DMS53 treated with DMSO at 0.1 percent for 48 hours (cell line): Measurements from ENCODE around the gene CORO2B.

ENCODE experiments used
- DNase-seq: peaks from one replicate; lab custom pipeline; 2025; ENCODE audit not compliant: unreplicated experiment; lab: John Stamatoyannopoulos, UW

The CORO2B gene

GRCh38 chr15:68589783-68590710 is 11.3 kb downstream of the CORO2B start:
- no peak for DNase-seq

GRCh38 chr15:68590721-68591389 is 12.1 kb downstream of the CORO2B start:
- DNase-seq: no peak

DNA sequence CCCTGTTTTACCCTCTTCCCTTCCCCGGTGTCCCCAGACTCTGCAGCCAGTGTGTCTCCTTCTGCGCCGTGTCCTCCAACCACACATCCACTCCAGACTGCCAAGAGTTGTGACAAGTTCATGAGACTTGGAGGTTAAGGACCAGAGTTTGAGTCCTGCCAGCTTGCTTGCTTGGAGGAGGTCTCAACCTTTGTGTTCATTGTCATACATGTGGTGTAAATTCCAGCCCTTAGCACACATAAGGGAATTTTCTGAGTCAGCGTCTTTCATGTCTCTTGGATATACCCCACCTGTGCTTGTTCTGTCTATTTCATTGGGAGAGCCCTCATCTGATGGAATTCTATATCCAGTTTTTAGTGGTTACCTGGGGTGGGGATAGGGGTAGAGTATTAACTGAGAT is 13.3 kb downstream of the CORO2B start:
- no peak for DNase-seq

- no peak for DNase-seq
Measured at GRCh38 chr15:68592544-68592943, 13.8 kb downstream of the CORO2B start.

DNA sequence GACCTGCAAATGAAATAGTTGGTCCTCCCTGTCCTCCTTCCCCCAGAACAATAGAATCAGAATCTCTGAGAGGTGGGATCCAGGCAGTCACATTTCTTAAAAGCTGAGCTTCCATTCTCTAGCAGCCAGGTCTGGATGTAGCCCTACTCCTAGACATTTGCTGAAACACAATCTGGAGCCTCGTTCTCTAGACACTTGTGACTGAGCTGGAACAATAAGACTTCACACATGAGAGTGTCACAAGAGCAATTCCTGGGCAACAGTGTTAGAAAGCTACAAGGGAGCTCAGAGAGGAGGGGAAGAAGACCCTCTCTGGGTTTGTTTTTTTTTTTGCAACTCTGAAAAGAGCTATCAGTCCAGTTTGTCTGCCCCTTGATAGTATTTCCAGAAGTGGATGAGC is 14.5 kb downstream of the CORO2B start:
- DNase-seq: no peak

DNA sequence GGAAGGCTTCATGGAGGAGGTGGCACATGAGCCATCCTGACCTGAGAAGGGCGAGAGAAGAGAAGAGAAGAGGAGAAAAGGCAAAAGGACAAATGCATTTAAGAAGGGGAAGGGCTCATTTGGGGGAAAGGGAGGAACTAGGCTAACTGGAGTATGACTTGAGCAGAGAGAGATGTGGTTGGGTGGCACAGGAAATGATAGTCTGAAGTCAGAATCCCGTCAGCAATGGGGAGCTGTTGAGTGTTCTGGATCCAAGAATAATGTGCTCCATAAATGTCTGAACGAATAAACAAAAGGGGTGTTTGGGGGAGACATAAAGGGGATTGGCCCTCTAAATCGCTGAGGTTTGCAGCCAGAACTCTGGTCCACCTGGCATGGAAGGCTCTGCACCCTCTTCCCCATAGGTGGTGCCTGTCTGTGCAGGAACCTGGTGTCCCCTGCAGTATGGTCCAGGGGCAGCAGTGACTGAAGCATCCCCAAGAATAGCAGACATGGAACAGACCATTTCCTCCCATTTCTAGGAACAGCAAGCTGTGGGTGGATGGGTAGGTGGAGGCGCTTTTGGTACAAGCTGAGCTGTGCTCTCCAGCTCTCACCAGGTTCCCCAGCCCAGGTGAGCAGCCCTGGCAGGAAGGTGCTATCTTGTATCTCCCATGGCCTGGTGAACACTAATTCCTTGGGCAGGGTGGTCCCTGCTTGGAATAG is 15.2 kb downstream of the CORO2B start:
- DNase-seq: no peak

DNA sequence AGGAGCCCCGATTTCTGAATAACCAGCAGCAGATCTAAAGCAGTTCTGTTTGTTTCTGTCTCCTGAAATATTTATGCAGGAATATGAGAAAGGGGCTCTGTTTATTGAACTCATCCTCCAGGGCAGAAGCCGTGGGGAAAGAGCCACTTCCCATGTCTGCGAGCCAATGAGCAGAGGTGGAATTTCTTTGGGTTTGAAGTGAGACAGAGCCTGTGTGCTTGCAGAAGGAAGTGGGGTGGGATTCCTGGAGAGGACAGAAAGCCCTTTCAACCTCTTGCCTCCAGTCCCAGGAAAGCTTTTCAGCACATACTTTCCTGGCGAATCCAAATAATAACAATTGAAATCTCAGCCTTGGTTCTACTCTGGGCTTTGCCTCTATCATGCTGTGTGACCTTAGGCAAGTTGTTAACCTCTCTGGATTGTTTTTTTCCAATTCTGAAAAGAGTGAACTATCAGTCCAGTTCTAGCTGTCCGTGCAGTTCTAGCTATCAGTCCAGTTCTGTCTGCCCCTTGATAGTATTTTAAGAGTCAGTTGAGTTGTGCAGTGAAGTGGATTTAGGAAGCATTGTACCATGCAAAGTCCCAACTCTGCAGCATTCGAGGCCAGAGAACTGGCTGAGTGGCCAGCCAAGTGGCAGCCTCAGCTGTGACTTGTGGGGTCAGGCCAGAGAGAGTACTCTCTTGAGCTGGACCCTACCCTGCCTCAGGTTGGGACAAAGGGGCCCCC is 15.9 kb downstream of the CORO2B start:
- DNase-seq: no peak

DNA sequence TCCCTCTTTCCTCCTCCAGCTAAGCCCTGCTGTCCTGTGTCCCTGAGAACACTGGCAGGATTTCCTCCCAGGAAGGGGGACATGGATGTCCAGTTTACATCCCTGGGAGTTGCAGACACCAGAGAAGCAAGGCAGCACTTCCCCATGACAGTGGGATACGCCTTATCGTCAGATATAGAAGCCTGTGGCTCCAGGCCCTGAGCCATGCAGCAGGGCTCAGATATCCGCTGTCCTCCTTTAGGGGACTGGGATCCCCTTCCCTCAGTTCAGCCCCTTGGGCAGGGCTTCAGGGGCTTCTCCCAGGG is 16.4 kb downstream of the CORO2B start:
- no peak for DNase-seq

DNA sequence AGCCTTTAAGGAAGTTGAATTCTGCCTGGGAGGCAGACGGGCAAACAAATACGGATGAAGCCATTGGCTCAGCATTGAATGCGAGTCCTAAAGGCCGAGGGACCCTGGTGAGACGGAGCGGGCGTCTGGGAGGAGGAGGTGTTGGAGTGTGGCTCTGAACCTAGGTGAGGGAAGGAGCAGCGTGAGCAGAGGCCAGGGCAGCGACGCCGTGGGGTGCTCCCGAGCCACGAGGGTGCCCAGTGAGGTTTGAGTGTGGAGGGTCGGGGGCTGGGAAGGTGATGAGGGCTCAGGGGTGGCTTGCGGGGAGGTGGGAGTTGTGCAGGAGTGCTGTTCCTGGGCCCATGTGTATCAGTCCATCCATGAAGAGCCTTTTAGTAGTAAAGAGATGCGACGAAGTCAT is 17.0 kb downstream of the CORO2B start:
- DNase-seq: no peak

GRCh38 chr15:68596691-68597090 is 17.9 kb downstream of the CORO2B start:
- DNase-seq: no peak

GRCh38 chr15:68597581-68597980 is 18.8 kb downstream of the CORO2B start:
- no peak for DNase-seq

DNA sequence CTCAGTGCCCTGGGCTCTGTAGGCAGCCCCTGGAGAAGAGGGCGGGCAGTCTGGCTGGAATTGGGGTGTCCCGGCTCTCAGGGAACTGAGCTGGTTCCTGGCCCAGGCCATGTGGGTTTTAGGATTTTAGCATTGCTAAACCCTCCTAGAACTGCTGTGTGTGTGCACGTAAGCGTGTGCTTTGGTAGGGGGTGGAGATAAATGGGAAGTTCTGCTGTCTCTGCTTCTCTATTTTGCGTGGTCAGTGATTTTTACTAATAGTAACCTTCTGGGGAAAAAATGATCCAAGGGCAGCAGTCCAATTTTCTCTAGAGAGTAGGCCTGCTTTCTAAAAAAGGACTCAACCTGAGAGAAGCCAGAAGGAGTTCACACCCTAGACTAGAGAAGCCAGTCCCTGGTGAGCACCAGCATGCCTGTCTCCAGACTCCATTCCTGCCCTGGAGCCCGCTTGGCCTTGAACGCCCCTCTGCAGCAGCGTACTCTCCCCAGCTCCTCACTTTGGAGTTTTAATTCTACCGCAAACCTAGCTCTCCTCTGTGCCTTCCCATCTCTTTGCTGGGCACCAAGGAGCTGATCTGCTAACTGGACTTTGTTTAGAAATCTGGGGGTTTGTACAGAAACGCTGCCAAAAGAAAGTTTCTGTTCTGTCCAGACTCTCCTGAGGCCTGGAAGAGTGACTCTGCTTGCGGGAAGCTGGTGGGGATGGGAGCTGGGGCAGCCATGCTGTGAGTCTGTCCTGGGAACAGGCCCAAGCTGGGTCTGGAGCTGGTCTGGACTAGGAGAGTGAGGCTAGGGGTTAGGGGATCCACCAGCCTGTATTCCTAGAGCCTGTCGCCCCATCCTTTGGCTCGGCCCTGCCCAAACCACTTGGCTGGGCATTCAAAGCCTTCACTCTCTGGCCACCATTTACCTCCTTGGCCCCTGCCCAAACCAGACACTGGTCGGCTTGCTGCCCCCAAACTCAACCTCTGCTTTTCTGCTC is 19.7 kb downstream of the CORO2B start:
- DNase-seq: no peak

- DNase-seq: no peak
Measured at GRCh38 chr15:68599153-68599545, 20.4 kb downstream of the CORO2B start.

GRCh38 chr15:68599560-68600071 is 20.8 kb downstream of the CORO2B start:
- no peak for DNase-seq

DNA sequence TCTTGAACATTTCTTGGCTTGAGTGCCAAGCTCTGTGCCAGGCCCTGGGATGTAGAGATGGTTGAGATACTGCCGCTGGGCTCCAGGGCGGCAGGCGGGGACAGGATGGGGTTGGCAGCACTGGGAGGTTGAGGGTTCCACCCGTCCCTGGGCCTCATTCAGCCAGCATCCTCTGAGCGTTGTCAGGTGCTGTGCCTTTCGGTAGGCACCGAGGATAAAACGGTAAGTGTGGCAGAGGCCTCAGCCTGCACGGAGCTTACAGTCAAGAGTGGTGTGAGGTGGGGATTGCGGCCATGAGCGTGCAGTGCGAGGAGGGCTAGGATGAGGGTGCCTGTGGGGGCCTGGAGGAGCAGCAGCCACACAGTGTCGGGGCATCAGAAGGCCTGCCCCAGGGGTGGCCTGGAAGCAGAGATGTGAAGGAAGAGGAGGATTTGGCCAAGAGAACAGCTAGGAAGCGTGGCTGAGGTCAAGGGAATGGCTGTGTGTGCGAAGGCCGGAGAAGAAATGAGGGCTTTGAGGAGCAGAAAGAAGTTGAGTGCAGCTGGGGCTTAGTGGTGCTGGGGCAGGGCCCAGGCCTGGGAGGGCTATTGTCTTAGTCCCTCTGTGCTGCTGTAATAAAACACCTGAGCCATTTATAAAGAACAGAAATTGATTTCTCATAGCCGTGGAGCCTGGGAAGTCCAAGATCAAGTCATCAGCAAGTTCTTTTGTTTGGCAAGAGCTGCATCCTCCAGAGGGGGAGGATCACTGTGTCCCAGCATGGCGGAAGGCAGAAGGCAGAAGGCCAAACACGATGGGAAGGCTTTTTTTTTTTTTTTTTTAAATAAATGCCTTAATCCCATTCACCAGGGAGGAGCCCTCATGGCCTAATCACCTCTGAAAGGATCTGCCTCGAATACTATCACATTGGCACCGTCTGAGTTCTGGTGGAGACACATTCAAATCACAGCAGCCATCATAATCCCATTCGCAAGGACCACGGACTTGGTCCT is 22.7 kb downstream of the CORO2B start:
- no peak for DNase-seq

DNA sequence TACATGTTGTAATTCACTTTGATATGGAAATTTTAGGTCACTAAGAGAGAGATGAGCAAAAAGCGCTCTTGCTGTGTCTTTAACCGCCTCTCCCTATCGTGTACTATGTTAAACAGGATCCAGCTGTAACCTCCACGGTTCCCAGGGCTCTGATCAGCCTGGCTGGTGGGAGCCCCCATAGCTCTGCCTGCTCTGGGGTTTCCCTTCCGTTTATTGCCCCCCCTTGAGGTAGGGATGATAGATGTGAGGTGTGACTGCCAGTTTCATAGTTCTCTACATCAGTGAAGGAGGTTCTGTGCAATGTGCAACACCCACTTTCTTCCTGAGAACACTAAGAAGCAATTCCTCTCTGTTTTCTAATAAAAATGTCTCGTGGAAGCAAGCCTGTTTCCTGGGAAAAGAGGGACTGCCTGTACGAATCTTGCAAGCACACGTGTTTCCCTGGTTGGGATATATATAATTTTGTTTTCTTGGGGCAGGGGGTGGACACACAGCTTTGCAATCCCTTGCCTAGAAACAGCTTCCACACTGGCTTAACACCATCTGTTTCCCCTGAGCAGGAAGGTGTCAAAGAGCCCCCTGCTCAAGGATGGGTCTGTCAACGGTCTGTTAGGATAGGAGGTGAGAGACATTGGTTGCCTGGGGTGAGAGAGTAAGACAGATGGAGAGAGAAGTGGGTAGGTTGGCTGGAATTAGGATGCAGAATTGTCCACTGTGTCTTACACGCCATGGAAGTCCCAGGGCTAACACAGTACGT is 23.8 kb downstream of the CORO2B start:
- no peak for DNase-seq

DNA sequence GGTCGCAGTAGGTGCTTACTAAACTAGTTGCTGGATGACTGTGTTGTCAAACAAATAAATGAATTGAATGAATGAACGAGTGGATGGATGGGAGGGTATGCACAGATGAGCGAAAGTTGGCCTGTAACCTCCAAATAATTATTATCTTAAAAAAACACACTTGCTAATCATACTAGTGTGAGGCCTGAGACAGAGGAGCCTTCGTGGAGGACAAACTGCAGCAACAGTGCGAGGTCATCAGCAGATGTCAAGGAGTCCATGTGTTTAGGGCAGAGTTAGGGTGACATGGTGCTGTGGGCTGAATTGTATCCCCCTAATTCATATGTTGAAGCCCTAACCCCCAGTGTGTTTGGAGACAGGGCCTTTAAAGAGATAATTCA is 24.4 kb downstream of the CORO2B start:
- no peak for DNase-seq

GRCh38 chr15:68603951-68604350 is 25.2 kb downstream of the CORO2B start:
- DNase-seq: no peak
